Hypothalamus (tissue), 51 donors: ENCODE data around the gene SUN1.
"Not testable (repeated sequence)": the region's sequence is repeated elsewhere in the genome, so short reads cannot be mapped to it uniquely, and the experiment has no call there.

ENCODE experiments used
- DNase-seq, 51 donors: peaks; one replicate each; lab custom pipeline; 2025; lab: John Stamatoyannopoulos, UW

SUN1 gene

DNA sequence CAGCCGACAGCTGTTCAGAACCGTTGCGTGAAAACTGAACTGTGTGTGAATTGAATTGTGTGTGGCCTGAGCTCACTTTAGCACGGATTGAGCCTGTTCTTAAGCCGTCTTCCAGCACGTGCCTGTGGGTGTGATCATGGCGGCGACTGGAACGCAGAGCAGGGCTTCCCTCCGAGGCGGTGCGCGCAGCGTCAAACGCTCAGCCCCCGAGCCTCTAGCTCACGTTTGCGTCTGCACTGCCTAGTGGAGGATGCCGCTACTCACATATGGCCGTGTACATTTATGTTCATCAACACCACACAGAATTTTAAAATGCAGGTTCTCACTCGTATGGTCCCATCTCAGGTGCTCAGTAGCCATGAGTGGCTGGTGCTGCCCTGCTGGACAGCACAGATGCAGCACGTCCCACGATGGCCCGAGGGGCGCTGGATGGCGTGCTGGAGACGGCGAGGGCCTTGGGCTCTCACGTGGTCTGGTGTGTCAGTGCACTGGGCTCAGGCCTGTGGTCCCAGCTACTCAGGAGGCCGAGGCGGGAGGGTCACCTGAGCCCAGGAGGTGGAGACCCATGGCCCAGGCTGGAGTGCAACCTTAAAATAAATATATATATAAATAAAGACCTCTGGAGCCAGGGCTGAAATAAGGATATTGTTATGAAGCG is 22.0 kb downstream of the SUN1 start:
- no peak for DNase-seq

DNA sequence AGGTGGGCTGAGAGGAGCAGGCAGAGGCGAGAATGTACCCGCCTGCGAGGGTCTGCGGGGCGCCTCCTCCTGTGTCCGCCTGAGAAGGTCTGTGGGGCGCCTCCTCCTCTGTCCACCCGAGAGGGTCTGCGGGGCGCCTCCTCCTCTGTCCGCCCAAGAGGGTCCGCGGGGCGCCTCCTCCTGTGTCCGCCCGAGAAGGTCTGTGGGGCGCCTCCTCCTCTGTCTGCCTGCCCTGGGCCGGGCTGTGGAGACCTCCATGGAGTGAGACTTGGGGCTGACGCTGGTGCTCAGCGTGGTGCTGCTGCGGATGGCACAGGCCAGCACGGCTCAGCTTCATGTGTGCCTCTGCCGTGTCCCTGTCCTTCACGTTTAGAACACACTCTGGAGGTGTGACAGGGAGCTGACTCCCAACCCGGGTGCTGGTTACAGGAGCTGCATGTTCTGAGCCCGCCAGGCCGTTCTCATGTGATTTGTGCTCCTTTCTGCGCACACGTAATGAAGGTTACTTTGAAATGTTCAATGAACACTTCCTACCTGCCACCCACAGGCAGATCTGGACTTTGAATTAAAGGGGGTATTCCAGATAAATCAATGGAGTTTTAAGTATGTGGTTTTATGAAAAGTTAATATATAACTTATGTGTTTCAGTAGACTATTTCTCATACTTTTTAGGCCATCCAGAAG is 23.6 kb downstream of the SUN1 start:
- DNase-seq = no peak

DNA sequence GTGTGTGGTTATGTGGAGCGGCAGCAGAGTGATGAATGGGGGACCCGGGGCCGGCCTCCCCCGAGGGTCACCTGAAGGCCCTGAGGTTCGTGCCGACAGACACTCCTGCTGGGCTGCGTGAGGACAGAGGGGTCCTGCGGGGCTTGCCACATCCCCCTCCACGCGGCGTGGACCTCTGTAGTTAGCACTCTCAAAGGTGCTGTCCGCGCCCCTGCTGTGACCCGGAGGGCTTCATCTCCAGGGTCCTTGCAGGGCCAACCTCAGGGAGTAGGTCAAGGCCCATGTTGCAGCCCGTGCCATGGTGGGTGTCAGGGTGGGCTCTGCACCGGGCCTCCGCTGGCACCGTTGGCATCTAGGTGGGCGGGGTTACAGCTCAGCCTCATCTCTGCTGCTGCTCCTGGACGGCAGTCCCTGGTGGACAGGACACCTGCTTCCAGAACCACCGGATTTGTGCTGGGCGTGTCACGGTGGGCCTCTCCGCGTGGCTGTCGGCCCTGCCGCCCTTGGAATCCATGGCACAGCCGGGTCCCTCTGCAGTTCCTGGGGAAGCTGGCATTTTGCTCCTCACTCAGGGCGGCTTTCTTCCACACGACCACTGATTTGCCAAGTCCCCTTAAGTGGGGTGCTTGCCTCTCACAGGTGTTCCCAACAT is 24.3 kb downstream of the SUN1 start:
- DNase-seq = no peak

DNA sequence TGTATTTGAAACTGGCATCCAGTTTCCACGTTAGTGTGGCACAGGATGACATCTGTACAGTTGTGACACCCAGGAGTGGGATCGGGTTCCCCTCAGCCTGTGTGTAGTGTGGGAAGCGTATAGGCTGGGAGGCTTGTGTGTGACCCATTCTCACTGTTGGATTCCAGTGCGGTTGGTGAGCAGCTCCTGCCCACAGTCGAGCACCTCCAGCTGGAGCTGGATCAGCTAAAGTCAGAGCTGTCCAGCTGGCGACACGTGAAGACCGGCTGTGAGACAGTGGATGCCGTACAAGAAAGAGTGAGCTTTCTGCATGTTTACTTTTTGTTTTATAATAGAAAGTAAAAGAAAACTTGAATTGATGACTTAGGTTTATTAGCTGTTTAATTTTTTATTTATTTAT is 25.4 kb downstream of the SUN1 start:
- DNase-seq = no peak

DNA sequence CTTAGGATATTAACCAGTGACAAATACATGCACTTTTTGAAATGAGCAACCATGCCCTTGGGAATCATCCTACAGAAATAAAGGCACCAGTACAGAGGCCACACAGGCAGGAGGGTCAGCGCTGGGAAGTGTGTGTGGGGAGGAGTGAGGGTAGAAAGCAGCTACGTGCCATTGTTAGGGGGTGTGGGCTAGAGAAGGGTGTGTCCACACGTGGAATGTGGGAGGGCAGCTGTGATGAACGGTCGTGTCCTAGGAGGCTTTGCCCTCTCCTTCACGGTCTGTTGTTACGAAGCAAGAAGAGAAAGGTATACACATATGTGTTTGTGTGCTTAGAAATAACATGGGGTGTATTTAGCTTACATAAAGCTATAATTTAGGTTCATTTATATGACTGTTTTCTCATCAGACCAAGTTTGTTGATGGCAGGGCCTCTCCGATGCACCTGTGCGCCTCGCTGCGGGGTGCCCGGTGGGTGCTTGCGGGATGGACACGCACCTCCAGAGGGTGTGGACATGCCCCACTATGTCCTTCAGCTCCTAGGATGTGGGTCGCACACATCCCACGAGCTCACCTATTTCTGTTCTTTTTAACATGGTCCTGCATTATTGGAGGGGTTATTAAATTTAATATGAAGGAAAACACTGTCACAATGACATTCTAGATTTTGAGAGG is 27.2 kb downstream of the SUN1 start:
- no peak for DNase-seq

DNA sequence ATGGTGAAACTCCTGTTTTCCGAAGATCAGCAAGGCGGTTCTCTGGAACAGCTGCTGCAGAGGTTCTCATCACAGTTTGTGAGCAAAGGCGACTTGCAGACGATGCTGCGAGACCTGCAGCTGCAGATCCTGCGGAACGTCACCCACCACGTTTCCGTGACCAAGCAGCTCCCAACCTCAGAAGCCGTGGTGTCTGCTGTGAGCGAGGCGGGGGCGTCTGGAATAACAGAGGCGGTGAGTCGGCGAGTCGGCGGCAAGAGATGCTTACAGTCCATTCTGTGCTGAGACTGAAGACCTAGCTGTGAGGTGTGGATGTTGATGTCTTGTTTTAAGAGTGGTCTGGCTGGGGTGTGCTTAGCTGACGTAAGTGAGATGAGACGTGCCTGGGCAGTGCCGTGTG is 27.9 kb downstream of the SUN1 start:
- DNase-seq = peak in 1 of 51 donors; percentile 27

- no peak for DNase-seq
Measured at GRCh38 chr7:861222-861621, 28.9 kb downstream of the SUN1 start.

- DNase-seq = no peak
Measured at GRCh38 chr7:862157-862556, 29.9 kb downstream of the SUN1 start.

- DNase-seq = no peak
Measured at GRCh38 chr7:863106-863505, 30.8 kb downstream of the SUN1 start.

DNA sequence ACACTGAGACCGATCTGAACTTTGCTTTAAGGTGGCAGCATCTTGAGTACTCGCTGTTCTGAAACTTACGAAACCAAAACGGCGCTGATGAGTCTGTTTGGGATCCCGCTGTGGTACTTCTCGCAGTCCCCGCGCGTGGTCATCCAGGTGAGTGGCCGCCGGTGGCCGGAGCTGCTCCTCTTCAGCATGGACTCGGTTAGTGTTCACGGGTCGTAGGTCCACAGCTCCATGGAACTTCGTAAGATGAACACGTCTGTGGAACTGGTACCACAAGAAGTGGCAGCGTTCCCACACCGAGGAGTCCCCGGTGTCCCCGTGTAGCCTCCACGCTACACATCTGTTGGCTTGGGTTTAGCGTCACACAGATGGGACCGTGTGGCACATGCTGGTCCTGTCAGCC is 33.6 kb downstream of the SUN1 start:
- DNase-seq = no peak

DNA sequence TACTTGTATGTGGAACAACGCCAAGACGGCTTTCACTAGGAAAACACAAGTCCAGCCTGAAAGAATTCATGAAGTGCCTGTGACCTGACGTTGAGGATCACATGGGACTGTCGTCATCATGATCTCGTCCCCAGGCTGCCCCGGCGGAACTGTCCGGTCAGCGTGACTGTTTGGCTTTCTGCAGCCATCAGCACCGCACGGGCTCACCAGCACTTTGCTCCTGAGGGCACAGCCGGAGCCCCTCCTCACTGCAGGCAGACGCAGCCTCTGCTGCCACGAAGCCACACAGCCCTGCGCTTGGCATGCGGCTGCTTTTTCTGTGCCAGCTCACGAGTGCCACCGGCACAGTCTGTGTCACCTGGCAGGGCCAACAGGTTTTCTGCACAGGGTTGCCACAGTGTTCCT is 34.7 kb downstream of the SUN1 start:
- peak in 18 of 51 donors; percentile 12 to 59 (median 35) for DNase-seq

GRCh38 chr7:867406-868188 is 35.3 kb downstream of the SUN1 start:
- peak in 15 of 51 donors; percentile 10 to 77 (median 40) for DNase-seq

DNA sequence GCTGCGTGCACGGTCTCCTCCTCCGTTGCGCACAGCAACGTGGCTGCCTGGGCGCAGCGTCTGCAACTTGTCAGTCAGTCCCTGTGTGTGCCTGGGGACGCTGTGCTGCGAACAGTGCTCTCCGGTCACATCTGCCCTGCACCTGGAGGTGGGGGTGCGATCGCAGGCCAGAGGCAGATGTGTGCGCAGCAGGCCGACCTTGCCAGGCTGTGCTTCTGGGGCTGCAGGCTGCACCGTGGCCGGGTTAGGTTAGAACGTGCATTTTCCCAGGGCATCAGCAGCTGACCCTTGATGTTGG is 35.9 kb downstream of the SUN1 start:
- DNase-seq = no peak

GRCh38 chr7:869348-869747 is 37.1 kb downstream of the SUN1 start:
- DNase-seq = no peak

DNA sequence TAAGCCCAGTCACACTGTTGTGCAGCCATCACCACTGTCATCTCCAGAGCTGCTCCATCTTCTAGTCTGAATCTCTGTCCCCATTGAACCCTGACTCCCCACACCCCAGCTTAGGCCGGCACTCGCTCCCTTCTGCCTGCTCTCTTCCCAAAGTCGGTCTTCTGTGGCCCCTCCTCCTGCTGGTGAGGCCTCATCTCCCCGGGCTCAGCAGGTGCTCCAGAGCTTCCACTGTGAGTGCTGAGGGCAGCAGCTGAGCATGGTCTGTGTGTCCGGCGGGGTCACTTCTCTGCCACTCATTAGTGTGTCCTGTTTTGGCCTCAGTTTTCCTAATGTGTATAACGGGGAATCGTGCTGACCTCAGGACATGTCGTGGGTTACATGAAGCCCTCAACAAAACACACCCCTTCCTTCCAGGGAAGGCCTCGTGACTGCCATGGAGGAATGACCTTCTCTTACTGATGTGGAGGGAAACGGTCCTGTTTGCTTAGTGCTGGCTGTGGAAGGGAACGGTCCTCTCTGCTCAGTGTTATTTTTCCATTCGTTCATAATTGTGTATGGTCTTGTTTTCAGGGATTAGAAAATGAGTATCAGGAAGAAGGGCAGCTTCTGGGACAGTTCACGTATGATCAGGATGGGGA is 39.7 kb downstream of the SUN1 start:
- no peak for DNase-seq

- not testable (repeated sequence) for DNase-seq
Measured at GRCh38 chr7:872685-873084, 40.4 kb downstream of the SUN1 start.

DNA sequence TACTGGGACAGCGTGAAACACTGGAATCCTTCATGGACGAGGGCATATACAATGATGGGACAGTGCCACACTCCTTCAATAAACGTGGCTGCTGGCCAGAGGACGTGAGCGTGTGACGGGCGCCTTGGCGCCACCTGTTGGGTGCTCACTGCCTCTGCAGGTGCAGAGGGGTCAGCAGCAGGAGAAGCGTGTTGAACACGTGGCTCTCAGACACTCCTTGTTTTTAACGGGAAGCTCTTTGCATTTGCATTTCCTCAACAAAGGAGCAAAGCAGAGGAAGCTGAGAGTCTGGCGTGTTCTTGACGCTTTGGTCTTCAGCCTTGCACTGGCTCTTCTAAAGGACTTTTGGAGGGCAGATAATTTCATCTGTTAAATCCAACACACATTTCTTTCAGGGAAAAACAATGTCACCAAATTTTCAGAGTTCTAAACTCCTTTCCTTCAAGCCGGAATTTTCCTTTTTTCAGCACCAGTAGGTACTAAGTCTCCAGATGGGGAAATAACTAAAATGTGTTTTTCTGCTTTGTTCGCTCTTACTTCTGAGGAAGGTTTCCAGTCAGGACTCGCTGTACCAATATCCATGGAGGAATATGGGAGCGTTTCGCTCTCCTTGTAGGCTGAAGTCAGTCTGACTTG is 41.2 kb downstream of the SUN1 start:
- peak in 47 of 51 donors; percentile 7 to 86 (median 59) for DNase-seq

DNA sequence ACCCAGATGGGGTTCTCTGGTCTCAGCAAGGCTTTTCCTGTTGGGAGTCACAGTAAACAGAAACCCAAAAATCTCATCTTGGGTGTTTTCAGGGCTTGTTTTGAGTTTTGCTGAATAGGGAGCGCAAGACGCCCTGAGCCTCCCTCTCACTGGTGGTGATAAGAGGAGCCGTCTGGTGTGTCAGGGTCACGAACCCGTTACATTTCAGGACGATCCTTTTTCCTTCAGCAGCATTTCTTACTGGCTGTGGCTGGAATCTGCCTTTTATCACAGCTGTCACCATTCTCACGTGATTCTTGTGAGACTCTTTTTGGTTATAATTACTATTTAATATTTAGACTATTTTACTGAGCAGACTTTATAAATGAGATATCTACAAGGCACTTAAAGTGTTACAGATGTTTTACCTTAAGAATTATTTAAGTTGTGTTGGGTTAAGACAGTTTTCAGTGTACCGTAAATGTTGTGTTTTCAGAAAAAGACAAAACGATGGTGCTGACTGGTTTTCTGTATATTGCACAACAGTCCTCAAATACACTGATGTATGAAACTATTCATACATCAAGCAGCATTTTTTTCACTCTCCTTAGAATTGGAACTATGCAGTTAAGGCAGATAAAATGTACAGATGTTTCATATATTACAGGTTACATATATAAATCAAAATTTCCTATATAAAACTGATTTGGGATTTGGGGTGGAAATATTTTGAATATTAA is 41.9 kb downstream of the SUN1 start:
- DNase-seq = no peak

DNA sequence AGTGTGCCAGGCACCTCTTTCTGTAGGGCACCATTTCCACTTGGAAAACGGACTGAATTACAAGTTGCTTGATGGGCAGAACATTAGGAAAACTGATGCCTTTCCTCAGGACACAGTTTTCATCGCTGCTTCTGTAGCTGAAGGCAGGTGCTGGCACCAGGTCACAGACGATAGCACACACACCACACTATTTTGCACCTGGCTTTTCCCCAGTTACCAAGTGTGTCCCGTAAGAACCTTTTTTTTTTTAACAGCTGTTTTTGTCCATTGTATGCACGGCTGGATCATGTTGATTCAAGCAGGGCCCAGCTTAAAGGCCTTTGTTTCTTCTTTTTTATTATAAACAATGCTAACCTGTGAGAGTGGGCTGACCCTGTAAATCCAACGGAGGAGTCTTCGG is 42.8 kb downstream of the SUN1 start:
- no peak for DNase-seq
